GM18526 (cell line): ENCODE measurements around the gene ZNF354B.

ENCODE experiments used
- POLR2A ChIP-seq: IDR thresholded peaks from 3 replicates; pipeline ENCODE4 v1.6.1; 2011; ENCODE audit not compliant: insufficient read length; ENCODE audit errors: extremely low read depth

The ZNF354B gene

DNA sequence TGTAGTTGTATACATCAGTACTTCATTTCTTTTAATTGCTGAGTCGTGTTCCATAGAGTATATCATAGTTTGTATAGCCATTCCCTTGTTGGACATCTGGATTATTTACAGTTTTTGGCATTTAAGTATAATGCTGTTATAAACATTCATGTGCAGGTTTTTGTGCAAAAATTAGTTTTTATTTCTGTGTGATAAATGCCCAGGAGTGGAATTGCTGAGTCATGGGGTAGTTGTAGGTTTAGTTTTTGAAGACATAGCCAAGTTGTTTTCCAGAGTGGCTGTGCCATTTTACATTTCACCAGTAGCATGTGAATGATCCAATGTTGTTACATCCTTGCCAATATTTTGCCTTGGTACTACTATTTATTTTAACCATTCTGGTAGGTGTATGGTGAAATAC lies 12.5 kb downstream of the ZNF354B start:
- TF ChIP-seq POLR2A, result no peak

DNA sequence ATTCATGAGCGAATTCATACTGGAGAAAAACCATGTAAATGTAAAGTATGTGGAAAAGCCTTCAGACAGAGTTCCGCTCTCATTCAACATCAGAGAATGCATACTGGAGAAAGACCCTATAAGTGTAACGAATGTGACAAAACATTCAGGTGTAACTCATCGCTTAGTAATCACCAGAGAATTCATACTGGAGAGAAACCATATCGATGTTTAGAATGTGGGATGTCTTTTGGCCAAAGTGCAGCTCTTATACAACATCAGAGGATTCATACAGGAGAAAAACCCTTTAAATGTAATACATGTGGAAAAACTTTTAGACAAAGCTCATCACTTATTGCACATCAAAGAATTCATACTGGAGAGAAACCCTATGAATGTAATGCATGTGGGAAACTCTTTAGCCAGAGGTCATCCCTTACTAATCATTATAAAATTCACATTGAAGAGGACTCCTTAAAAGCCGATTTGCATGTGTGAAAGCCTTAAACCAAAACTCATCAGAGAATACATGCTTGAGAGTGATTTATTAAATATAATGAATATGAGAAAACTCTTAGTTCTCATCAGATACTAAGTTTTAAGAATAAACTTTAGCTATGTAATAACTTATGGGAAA lies 24.2 kb downstream of the ZNF354B start:
- TF ChIP-seq POLR2A, result no peak

GRCh38 chr5:178895615-178896571 lies 36.1 kb downstream of the ZNF354B start, which contains the start of gene ZFP2:
ZFP2 (plus strand) TSS chr5:178895913; CDS start chr5:178931314, 35,401 bp downstream.
- TF ChIP-seq POLR2A, result no peak

GRCh38 chr5:178899289-178899688 lies 39.5 kb downstream of the ZNF354B start:
- no peak for TF ChIP-seq POLR2A

DNA sequence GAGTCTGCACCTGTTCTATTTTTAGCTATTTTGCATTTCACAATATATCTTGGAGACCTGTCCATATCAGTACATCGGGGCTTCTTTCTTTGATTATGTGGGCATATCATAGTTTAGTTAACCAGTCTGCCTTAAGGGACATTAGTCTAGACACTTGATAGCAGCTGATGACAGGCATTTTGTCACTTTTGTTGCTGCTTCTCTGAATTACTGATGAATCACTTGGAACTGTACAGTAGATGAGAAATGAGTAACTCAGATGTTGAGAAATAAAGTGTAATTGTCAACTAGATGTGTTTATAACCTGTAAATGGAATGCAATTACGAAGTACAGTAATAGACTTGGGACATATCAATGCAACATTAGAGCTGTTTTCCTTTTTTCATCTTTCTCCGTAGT lies 43.1 kb downstream of the ZNF354B start:
- no peak for TF ChIP-seq POLR2A

- TF ChIP-seq POLR2A, result no peak
Measured at GRCh38 chr5:178931846-178932760, 72.3 kb downstream of the ZNF354B start.
